Loucy (cell line): ENCODE results near the gene CCDC184.

Source experiments
- CTCF ChIP-seq: fragments of 200-600 bp; sonication (generic); conservative IDR thresholded peaks from 2 replicates; pipeline ENCODE4 v1.5.1; 2014; ENCODE audit warnings: mild to moderate bottlenecking, antibody characterized with exemption, low read length
- EZH2phosphoT487 ChIP-seq: fragments of 200-600 bp; IDR thresholded peaks from 2 replicates; pipeline ENCODE4 v1.6.1; 2018; ENCODE audit warnings: antibody characterized with exemption, mild to moderate bottlenecking, moderate library complexity, borderline replicate concordance

- no peak for TF ChIP-seq CTCF
- TF ChIP-seq EZH2phosphoT487, result no peak
These were observed 2.5 kb upstream of the CCDC184 start for GRCh38 chr12:48180857-48181495.
